Bronchial epithelial cell (primary cell): ENCODE measurements around the gene CAMK1. TPM values are rescaled to one million over a fixed set of nuclear protein-coding genes. Genes with fewer than 3 reads are reported as not detected.

Source experiments
- DNase-seq: peaks from one replicate; pipeline ENCODE4 v3.0.0-alpha.2; 2010; ENCODE audit warnings: low read depth
- FAIRE-seq: peaks from 2 replicates; lab custom pipeline; 2011; peaks lifted over from hg19 to GRCh38; lab: Jason Lieb, UNC
- H3K27me3 ChIP-seq: 2 replicates; pipeline ENCODE4 v1.5.1; 2011; ENCODE audit warnings: low read length; ENCODE audit not compliant: control insufficient read depth, insufficient read depth
- H3K36me3 ChIP-seq: 2 replicates; pipeline ENCODE4 v1.5.1; 2011; ENCODE audit warnings: low read length; ENCODE audit not compliant: control insufficient read depth, insufficient read depth
- H3K4me3 ChIP-seq: 2 replicates; pipeline ENCODE4 v1.5.1; 2011; ENCODE audit warnings: mild to moderate bottlenecking, low read depth, low read length, control low read depth
- CTCF ChIP-seq: IDR thresholded peaks from 2 replicates; pipeline ENCODE4 v1.5.1; 2011; ENCODE audit warnings: mild to moderate bottlenecking, moderate library complexity, low read length, control low read depth, inconsistent platforms; ENCODE audit not compliant: insufficient read depth, severe bottlenecking
- total RNA-seq: library from RNA; depleted of rRNA; stranded (reverse); fragments of >200 nt; gene quantifications from 2 replicates; pipeline ENCODE4 v1.2.1, GENCODE V29; 2014

Gene CAMK1
- total RNA-seq, 1 donor from 2014 or later = 18.2 TPM

DNA sequence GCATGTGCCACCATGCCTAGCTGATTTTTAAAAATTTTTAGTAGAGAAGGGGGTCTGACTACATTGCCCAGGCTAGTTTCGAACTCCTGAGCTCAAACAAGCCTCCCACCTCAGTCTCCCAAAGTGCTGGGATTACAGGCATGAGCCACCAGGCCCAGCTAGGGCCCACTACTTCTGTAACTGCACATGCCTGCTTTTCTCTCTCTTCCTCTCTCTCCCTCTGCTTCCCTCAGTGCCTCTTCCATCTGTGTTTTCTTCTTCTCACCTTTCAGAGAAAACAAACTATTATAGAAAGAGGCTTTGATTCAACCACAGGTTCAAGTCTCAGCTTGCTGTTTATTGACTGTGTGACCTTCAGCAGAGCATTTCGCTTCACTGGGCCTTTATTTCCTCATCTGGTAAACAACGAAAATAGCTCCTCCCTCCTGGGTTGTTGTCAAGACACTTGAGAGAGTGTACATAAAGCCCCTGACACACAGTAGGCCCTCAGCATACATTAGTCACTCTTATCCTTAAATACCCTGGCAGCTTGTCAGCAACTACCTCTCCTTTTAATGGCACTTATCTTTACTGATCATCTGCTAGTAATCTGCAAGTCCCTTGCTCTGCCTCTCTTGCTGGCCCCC is 12.3 kb upstream of the CAMK1 start:
- peak; percentile 81 for DNase-seq
- no peak for TF ChIP-seq CTCF
- H3K4me3 ChIP-seq = no peak overlapping the region
- FAIRE-seq = no peak
- peaks cover 19% of the 10 kb centered on the region for H3K36me3 ChIP-seq
- no peaks in the 10 kb centered on the region for H3K27me3 ChIP-seq

GRCh38 chr3:9781551-9781950 is 11.8 kb upstream of the CAMK1 start:
- no peak for FAIRE-seq
- peaks cover 19% of the 10 kb centered on the region for H3K36me3 ChIP-seq
- TF ChIP-seq CTCF = no peak

GRCh38 chr3:9780910-9781309 is 11.2 kb upstream of the CAMK1 start:
- DNase-seq (no peak), FAIRE-seq (no peak)
- peaks cover 14% of the 10 kb centered on the region for H3K36me3 ChIP-seq
- no peak for TF ChIP-seq CTCF
- H3K4me3 ChIP-seq = no peak overlapping the region
- H3K27me3 ChIP-seq = no peaks in the 10 kb centered on the region

More at GRCh38 chr3:9781551-9781950, 11.8 kb upstream of the CAMK1 start:
- DNase-seq = no peak
- Histone ChIP-seq H3K27me3 (no peaks in the 10 kb centered on the region), H3K4me3 (no peak overlapping the region)

- FAIRE-seq (no peak), DNase-seq (no peak)
- H3K36me3 ChIP-seq = peaks cover 13% of the 10 kb centered on the region
- TF ChIP-seq CTCF = no peak
- H3K27me3 ChIP-seq = no peaks in the 10 kb centered on the region
- no peak overlapping the region for H3K4me3 ChIP-seq
Observed at GRCh38 chr3:9780458-9780812, 10.7 kb upstream of the CAMK1 start.

GRCh38 chr3:9779721-9780457 is 10.1 kb upstream of the CAMK1 start:
- no peak overlapping the region for H3K4me3 ChIP-seq
- no peak for TF ChIP-seq CTCF
- FAIRE-seq = no peak
- no peaks in the 10 kb centered on the region for H3K27me3 ChIP-seq
- no peak for DNase-seq
- H3K36me3 ChIP-seq = peaks cover 13% of the 10 kb centered on the region

DNA sequence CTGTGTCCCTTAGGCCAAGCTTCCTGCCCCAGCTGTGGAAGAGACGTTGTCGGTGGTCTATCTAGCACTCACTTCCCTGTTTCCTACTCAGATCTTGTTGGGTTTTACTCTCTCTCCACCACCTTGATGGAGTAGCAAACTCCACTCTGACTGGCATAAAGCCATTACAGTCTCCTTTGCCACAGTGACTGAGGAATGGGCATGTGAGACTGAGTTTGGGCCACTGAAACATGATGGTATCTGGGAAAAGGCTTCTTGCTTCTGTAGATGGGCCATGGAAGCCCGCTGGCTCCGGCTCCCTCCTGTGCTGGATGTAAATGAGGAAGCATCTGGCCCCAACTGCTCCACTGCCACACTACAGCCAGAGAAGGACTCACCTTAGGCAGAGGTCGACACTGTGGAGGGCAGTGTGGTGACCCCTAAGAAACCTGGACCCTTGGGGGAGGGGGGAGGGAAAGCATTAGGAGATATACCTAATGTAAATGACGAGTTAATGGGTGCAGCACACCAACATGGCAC is 9.4 kb upstream of the CAMK1 start:
- Histone ChIP-seq H3K27me3 (no peaks in the 10 kb centered on the region), H3K36me3 (peaks cover 13% of the 10 kb centered on the region), H3K4me3 (no peak overlapping the region)
- DNase-seq (no peak), FAIRE-seq (no peak)
- no peak for TF ChIP-seq CTCF
